GM19463 (cell line): Measurements from ENCODE around the gene ADARB2.
"Not testable (repeated sequence)": the region's sequence is repeated elsewhere in the genome, so short reads cannot be mapped to it uniquely, and the experiment has no call there.

ENCODE experiments used
- ATAC-seq: cut with Tn5 transposase; IDR thresholded peaks from one replicate; pipeline ENCODE4 v1.9.1; 2021; ENCODE audit warnings: mild to moderate bottlenecking, moderate library complexity; ENCODE audit not compliant: unreplicated experiment

Gene ADARB2

DNA sequence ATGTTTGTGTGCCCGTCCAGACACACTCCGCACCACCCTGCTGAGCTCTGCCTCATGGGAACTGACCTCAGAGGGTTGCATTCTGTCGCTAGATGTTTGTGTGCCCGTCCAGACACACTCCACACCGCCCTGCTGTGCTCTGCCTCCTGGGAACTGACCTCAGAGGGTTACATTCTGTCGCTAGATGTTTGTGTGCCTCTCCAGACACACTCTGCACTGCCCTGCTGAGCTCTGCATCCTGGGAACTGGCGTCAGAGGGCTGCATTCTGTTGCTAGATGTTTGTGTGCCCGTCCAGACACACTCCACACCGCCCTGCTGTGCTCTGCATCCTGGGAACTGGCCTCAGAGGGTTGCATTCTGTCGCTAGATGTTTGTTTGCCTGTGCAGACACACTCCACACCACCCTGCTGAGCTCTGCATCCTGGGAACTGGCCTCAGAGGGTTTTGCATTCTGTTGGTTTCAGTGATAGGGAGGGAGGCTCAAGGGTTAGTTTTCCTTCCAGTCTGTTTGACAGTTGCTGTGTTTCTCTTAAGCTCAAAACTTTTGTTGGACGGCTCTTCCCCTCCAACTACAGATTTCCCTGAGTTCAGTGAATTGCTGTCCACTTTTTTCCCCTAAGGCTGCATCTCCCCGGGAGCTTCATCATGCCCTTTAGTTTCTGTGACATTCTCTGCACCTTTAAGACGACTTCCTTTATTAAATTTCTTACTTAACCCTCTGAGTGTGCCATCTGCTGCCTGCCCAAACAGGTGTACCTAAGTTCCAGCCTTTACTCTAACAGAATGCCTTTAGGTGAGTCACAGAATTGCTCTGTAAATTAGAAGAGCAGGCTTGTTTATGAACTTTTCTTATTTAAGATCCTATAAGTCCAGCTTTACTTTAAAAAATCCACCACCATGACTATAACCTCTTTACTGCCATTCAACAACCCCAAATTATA is 119.7 kb downstream of the ADARB2 start:
- not testable (repeated sequence) for ATAC-seq

GRCh38 chr10:1616701-1617100 is 120.6 kb downstream of the ADARB2 start:
- not testable (repeated sequence) for ATAC-seq

DNA sequence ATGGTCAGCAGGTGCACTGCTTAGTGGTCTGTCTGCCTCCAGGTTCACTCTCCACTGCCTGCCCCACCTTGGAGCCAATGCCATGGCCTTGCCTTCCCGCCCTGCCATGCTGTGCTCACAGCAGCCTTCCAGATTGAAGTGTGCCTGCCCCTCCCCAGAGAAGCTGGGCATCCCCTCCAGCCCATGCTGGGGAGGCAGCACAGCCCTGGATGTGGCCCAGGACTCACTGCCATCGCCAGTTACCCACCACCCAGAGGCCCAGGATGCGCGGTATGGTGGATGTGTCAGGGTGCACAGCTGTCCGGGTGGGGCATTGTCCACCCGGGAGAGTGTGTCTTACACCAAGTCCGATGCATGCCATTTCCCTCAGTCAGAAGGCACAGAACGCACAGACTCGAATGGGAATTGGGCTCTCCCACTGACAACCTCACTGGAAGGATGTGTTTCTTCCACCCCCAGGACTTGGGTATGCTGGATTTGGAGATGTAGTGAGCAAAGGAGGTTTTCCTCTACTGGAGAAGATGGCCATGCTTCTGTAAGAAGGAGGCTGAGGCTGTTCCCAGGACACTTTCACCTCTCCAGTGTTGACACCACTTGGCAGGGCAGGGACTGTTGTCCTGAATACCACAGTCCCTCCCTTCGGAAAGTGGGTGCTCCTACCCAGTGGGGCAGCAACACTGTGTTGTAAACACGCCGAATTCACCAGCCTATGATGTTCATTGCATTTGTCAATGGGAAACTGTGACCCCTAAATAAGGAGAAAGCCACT is 122.0 kb downstream of the ADARB2 start:
- ATAC-seq: no peak

- ATAC-seq: no peak
Observed at GRCh38 chr10:1613511-1613910, 123.8 kb downstream of the ADARB2 start.

GRCh38 chr10:1612908-1613307 is 124.4 kb downstream of the ADARB2 start:
- ATAC-seq: no peak

- ATAC-seq: no peak
Observed at GRCh38 chr10:1611936-1612550, 125.3 kb downstream of the ADARB2 start.

- ATAC-seq: no peak
Observed at GRCh38 chr10:1610986-1611770, 126.1 kb downstream of the ADARB2 start.

GRCh38 chr10:1609648-1609970 is 127.7 kb downstream of the ADARB2 start:
- no peak for ATAC-seq

- no peak for ATAC-seq
Observed at GRCh38 chr10:1608851-1609647, 128.3 kb downstream of the ADARB2 start.

DNA sequence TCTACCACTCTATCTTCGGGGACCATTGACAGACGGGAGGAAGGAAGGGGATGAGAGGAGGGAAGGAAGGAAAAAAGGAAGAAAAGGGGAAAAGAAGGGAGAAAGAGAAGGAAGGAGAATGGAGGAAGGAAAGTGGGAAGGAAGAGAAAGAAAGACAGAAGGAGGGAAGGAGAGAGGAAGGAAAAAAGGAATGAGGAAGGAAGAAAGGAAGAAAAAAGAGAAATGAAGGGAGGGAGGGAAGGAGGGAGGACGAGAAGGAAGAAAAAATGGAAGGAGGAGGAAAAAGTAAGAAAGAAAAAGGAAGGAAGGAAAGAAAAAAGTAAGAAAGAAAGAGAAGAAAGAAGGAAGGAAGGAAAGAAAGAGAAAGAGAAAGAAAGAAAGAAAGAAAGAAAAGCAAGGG is 128.9 kb downstream of the ADARB2 start:
- ATAC-seq: no peak

- no peak for ATAC-seq
Observed at GRCh38 chr10:1607466-1607865, 129.9 kb downstream of the ADARB2 start.

DNA sequence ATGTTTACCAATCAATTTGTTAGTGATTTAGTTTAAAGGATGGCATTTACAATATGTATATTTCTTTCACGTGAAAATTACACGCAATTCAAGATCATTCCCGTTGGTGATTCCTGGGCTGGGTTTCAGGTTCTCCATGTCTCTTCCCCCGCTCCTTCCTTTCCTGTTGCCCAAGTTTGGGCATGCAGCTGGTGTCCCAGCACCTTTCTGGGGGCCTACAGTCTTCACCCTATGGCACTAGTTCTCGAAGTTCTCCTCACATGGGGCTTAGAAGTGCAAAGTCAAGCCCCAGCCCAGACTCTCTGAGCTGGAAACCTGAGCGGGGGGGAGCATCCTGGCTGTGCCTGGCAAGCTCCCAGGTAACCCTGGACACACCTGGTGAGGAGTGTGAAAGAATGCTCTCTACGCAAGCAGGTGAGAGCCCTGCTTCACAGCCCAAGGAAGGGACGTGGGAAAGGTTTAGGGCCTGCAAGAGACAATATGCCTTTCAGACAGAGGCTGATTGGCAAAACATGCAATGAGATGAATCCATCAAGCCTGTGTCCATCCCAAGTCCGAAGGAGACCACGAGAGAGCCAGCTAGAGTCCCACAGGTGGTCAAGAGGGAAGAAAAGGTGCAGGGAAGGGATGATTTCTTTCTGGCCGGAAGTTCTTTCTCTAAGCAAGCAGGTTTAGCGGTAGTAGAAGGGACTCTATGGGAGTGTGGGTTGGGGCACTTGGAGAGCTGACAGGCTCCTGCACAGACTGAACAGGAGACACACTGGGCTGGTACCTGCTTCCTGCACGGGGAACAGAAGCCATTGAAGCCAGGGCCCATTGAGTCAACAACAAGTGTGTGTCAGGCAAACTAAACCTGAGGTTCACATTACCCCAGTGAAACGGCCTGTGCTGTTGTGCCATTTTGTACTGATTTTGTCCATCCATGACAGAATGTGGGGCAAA is 131.1 kb downstream of the ADARB2 start:
- ATAC-seq: no peak

GRCh38 chr10:1605121-1605520 is 132.2 kb downstream of the ADARB2 start:
- ATAC-seq: no peak

DNA sequence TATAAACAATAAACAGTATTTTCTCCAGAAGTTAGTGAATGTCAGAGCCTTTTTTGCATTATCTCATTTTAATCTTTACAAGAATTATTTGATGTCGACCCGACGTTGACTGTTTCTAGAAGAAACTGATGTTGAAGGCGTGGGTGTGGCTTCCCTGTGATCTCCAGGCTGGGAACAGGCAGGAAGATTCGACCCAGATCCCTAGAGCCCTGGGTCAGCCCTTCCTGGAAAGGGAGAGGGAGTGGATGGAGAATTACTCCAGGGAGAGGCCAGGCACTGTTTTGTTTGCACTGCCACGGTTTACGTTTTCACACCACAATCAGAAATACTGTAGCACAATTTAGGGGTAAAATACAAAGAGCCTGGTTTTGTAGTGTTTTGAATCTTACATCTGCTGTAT is 133.1 kb downstream of the ADARB2 start:
- no peak for ATAC-seq

DNA sequence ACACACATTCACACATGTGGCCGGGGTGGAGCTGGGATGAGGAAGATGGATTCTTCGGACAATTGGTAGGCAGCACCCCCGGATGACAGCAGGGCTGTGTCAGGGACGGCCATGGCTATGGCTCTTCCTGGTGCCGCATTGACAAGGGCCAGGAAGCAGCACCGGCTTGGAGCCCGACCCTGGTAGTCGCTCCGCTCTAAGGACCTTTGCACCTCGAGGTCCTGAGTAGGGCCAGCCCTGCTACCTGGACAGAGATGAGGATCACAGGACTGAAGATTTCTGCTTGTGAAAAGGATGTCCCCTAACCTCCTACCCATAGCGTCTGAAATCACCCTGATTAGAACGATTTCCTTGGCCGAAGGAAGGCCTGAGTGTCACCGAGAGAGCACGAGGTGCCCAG is 134.1 kb downstream of the ADARB2 start:
- ATAC-seq: no peak

GRCh38 chr10:1602037-1602484 is 135.3 kb downstream of the ADARB2 start:
- ATAC-seq: no peak

DNA sequence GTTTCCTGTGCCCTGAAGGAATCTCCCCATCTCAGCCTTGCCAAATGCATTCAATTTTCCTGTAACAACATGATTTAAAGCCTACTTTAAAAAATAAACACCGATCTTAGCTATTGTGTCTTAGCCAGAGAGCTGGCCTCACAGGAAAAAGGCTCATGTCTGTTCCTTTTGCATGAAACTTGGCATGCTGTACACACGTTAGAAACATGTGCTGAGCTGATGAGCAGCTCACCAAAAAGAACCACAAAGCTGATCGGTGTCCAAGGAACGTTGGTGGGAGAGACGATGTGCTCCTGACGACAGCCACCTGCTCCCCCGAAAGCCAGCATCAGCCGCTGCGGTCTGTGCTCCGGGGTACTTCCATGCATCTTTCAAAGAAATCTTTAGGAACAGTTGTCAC is 135.9 kb downstream of the ADARB2 start:
- ATAC-seq: no peak

DNA sequence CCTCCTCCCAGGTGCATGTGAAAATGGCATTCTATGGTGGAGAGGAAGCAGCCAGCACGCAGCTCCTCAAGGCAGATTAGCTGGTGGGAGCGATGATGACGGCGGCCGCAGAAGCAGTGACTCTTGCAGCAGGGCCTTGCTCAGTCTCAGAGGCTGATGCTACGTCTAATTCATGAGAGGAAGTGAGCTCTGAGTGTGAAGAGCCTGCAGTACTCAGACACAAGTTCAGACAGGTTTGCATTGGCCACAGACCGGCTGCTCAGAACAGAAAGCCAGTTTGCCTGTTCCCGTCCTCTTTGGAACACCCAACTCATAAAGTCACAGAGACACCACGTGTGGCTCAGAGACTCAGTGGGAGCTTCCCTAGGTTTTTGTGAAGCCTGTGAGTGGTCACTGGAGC is 136.5 kb downstream of the ADARB2 start:
- no peak for ATAC-seq
